ENCODE data around the gene SEMA4B.

SEMA4B gene

GRCh38 chr15:90227336-90227735, 26.2 kb downstream of the SEMA4B start:
- TF ChIP-seq REST (IDR thresholded peaks at IDR 0.05; ENCODE audit: insufficient replicate concordance, low read depth): no peak

GRCh38 chr15:90227816-90228772, 27.0 kb downstream of the SEMA4B start:
- TF ChIP-seq SPI1 (IDR thresholded peaks at IDR 0.05; ENCODE audit: borderline replicate concordance, low read depth) (no peak), REST (IDR thresholded peaks at IDR 0.05; ENCODE audit: insufficient replicate concordance, low read depth) (no peak), POLR2AphosphoS5 (IDR thresholded peaks at IDR 0.05; ENCODE audit: low read depth) (no peak), CTCF (IDR thresholded peaks at IDR 0.05; ENCODE audit: insufficient read depth, low read length) (no peak), GABPA (IDR thresholded peaks at IDR 0.05; ENCODE audit: low read depth) (no peak)

More at GRCh38 chr15:90227336-90227735, 26.2 kb downstream of the SEMA4B start:
- Histone ChIP-seq H3K27ac (replicated peaks) (no peak overlapping the region), H3K27me3 (ENCODE audit: insufficient read depth, poor library complexity, severe bottlenecking) (no peaks in the 10 kb centered on the region), H3K4me3 (replicated peaks; ENCODE audit: insufficient read depth, low read length) (no peak overlapping the region)
- DNase-seq (ENCODE audit: low read depth in 1 of 2, low spot score in 1 of 2): no peak

GRCh38 chr15:90228960-90229359, 27.8 kb downstream of the SEMA4B start:
- Histone ChIP-seq H3K27ac (replicated peaks) (no peak overlapping the region), H3K4me3 (replicated peaks; ENCODE audit: insufficient read depth, low read length) (no peak overlapping the region), H3K27me3 (ENCODE audit: insufficient read depth, poor library complexity, severe bottlenecking) (no peaks in the 10 kb centered on the region)
- TF ChIP-seq REST (IDR thresholded peaks at IDR 0.05; ENCODE audit: insufficient replicate concordance, low read depth): no peak
- TF ChIP-seq GABPA (IDR thresholded peaks at IDR 0.05; ENCODE audit: low read depth): no peak
- no peak for TF ChIP-seq CTCF (IDR thresholded peaks at IDR 0.05; ENCODE audit: insufficient read depth, low read length)
- TF ChIP-seq SPI1 (IDR thresholded peaks at IDR 0.05; ENCODE audit: borderline replicate concordance, low read depth): no peak
- no peak for TF ChIP-seq POLR2AphosphoS5 (IDR thresholded peaks at IDR 0.05; ENCODE audit: low read depth)
- no peak for DNase-seq (ENCODE audit: low read depth in 1 of 2, low spot score in 1 of 2)

More at GRCh38 chr15:90227816-90228772, 27.0 kb downstream of the SEMA4B start:
- no peak for DNase-seq (ENCODE audit: low read depth in 1 of 2, low spot score in 1 of 2)
- Histone ChIP-seq H3K4me3 (replicated peaks; ENCODE audit: insufficient read depth, low read length) (no peak overlapping the region), H3K27ac (replicated peaks) (no peak overlapping the region), H3K27me3 (ENCODE audit: insufficient read depth, poor library complexity, severe bottlenecking) (no peaks in the 10 kb centered on the region)

Measured in HL-60 (cell line).